ENCODE data around the gene MYCBP2. TPM values are rescaled to one million over a fixed set of nuclear protein-coding genes. Genes with fewer than 3 reads are reported as not detected.
A peak's percentile ranks its signal among the peaks of the same experiment; 100 is the strongest.
"Not testable (repeated sequence)": the region's sequence is repeated elsewhere in the genome, so short reads cannot be mapped to it uniquely, and the experiment has no call there.

The MYCBP2 gene
- total and polyA plus RNA-seq, 3 donors from 2014 or later = 69.8 to 195 (median 188) TPM

DNA sequence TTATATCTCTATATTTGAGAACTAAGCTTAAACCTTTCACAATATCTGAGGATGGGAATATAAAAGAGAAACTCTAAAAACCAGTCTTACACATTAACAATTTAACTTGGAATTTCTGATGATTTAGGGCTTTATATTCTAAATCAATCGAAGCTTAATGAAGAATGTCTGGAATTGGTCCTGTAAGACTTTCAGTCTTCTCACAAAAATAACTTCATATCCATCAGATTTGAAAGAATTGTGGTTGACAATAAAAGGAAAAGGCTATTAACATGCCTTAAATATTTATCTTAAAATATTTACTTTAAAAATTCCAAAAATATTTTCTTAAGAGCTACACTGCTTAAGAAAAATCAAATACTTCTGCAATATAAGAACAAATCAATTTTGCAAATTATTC is 27.3 kb downstream of the MYCBP2 start:
- no peak for DNase-seq
- TF ChIP-seq POLR2A (IDR thresholded peaks at IDR 0.05) = no peak
- TF ChIP-seq, protein P1, sequence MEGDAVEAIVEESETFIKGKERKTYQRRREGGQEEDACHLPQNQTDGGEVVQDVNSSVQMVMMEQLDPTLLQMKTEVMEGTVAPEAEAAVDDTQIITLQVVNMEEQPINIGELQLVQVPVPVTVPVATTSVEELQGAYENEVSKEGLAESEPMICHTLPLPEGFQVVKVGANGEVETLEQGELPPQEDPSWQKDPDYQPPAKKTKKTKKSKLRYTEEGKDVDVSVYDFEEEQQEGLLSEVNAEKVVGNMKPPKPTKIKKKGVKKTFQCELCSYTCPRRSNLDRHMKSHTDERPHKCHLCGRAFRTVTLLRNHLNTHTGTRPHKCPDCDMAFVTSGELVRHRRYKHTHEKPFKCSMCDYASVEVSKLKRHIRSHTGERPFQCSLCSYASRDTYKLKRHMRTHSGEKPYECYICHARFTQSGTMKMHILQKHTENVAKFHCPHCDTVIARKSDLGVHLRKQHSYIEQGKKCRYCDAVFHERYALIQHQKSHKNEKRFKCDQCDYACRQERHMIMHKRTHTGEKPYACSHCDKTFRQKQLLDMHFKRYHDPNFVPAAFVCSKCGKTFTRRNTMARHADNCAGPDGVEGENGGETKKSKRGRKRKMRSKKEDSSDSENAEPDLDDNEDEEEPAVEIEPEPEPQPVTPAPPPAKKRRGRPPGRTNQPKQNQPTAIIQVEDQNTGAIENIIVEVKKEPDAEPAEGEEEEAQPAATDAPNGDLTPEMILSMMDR (IDR thresholded peaks at IDR 0.05) = no peak
- Histone ChIP-seq H3K36me3 (ENCODE audit: low read depth, missing control alignments) (no peaks in the 10 kb centered on the region), H3K4me1 (peaks cover 17% of the 10 kb centered on the region), H3K9me3 (no peaks in the 10 kb centered on the region), H3K4me3 (no peak overlapping the region), H3K27ac (peak overlapping the region in 1 of 2 donors; percentile 26), H3K27me3 (no peaks in the 10 kb centered on the region)
- intact Hi-C loops (cut with DNase I; ENCODE audit: low total_unique reads) = no loop called here
- WGBS, 2 donors = 71 to 83% methylated on average over 1 of the region's 1 CpG

DNA sequence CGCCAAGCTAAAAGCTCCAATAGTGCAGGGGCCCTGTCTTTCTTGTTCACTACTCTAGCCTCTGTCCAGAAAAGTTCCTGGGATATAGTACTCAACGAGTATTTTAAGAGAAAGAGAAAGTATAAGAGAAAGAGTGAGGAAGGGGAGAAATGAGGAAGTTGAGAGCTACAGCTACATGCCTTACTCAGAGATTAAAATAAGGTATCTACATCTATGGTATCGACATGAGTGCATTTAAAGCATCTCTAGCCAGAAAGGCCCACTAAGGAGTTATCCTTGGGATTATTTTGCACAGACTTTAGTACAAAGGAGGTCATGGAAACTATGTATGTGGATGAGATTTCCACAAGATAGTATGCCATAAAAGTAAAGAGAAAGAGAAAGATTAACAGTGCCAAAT is 28.5 kb downstream of the MYCBP2 start:
- no peaks in the 10 kb centered on the region for H3K36me3 ChIP-seq (ENCODE audit: low read depth, missing control alignments)
- WGBS, 2 donors = 82 to 90% methylated on average over 3 of the region's 3 CpGs

DNA sequence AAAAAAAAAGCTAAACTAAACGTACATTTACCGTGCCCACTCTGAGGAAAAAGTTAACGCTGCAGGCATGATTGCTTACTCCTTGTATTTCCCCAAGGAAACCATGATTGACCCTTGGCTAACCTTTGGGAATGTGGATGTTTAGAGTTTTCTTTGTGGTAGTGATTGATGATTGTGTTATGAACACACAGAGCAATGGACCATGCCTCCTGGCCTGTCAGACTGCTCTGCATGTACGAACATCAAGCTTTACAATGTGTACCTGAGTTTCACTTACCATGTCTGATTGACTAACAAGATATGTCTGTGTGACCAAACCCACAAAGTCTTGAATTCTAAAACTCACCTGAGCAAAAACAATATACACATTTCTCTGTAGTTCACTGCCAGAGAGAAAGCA is 35.1 kb downstream of the MYCBP2 start:
- intact Hi-C loops (cut with DNase I; ENCODE audit: low total_unique reads) = no loop called here
- H3K4me3 ChIP-seq = no peak overlapping the region
- H3K27ac ChIP-seq = no peak overlapping the region
- no peaks in the 10 kb centered on the region for H3K36me3 ChIP-seq (ENCODE audit: low read depth, missing control alignments)
- no peaks in the 10 kb centered on the region for H3K27me3 ChIP-seq
- DNase-seq = no peak
- no peaks in the 10 kb centered on the region for H3K9me3 ChIP-seq
- TF ChIP-seq POLR2A (IDR thresholded peaks at IDR 0.05) = no peak
- TF ChIP-seq, protein P1 (IDR thresholded peaks at IDR 0.05) = no peak
- H3K4me1 ChIP-seq = no peaks in the 10 kb centered on the region
- WGBS, 2 donors = 73 to 79% methylated on average over 4 of the region's 4 CpGs

More for the DNA sequence above, 28.5 kb downstream of the MYCBP2 start:
- Histone ChIP-seq H3K9me3 (no peaks in the 10 kb centered on the region), H3K27me3 (no peaks in the 10 kb centered on the region), H3K27ac (no peak overlapping the region), H3K4me3 (no peak overlapping the region), H3K4me1 (peaks cover 17% of the 10 kb centered on the region)
- DNase-seq = no peak
- TF ChIP-seq POLR2A (IDR thresholded peaks at IDR 0.05) = no peak
- TF ChIP-seq, protein P1 (IDR thresholded peaks at IDR 0.05) = no peak
- intact Hi-C loops (cut with DNase I; ENCODE audit: low total_unique reads) = no loop called here

DNA sequence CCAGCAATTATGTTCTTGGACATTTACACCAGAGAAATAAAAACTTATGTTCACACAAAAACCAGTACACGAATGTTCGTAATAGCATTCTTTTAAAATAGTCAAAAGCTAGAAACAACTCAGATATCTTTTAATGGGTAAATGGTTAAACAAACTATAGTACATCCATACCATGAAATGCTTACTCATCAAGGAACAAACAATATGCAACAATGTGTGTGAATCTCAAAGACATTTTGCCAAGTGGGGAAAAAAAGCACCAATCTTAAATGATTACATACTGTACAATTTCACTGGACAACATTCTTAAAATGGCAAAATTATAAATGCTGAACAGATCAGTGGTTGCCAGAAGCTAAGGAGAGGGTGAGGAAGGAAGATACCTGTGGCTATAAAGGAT is 36.6 kb downstream of the MYCBP2 start:
- Histone ChIP-seq H3K9me3 (no peaks in the 10 kb centered on the region), H3K4me1 (no peaks in the 10 kb centered on the region), H3K36me3 (ENCODE audit: low read depth, missing control alignments) (no peaks in the 10 kb centered on the region), H3K27ac (no peak overlapping the region), H3K4me3 (no peak overlapping the region), H3K27me3 (no peaks in the 10 kb centered on the region)
- intact Hi-C loops (cut with DNase I; ENCODE audit: low total_unique reads) = no loop called here
- no peak for DNase-seq
- WGBS, 2 donors = 97% methylated on average over 2 of the region's 2 CpGs
- TF ChIP-seq, protein P1 (IDR thresholded peaks at IDR 0.05) = no peak
- TF ChIP-seq POLR2A (IDR thresholded peaks at IDR 0.05) = no peak

DNA sequence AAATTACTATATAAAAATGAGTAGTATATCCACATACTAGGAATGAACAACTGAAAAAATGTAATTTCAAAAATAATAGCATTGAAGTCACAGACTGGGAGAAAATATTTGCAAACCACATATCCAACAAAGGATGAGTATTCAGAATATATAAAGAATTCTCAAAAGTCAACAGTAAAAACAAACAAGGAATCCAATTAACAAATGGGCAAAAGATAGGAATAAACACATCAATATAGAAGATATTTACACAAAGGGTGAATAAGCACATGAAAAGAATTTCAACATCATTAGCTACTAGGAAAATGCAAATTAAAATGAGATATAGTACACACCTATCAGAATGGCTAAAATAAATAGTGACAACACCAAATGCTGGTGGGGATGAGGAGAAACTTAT is 37.0 kb downstream of the MYCBP2 start:
- no peaks in the 10 kb centered on the region for H3K27me3 ChIP-seq
- H3K4me1 ChIP-seq = no peaks in the 10 kb centered on the region
- no peak for DNase-seq
- no peaks in the 10 kb centered on the region for H3K9me3 ChIP-seq
- TF ChIP-seq, protein P1 (IDR thresholded peaks at IDR 0.05) = no peak
- TF ChIP-seq POLR2A (IDR thresholded peaks at IDR 0.05) = no peak
- intact Hi-C loops (cut with DNase I; ENCODE audit: low total_unique reads) = no loop called here
- H3K4me3 ChIP-seq = no peak overlapping the region
- no peak overlapping the region for H3K27ac ChIP-seq
- no peaks in the 10 kb centered on the region for H3K36me3 ChIP-seq (ENCODE audit: low read depth, missing control alignments)

DNA sequence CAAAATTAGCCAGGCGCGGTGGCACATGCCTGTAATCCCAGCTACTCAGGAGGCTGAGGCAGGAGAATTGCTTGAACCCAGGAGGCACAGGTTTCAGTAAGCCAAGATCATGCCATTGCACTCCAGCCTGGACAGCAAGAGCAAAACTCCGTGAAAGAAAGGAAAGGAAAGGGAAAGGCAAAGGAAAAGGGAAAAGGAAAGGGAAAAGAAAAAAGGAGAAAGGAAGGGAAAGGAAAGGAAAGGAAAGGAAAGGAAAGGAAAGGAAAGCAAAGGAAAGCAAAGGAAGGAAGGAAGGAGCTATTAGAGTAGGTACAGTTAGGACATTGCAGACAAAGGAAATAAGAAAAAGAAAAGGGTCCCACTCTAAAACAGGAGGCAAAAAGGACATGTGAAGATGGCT is 41.3 kb downstream of the MYCBP2 start:
- H3K4me1 ChIP-seq; H3K36me3 ChIP-seq (ENCODE audit: low read depth, missing control alignments); H3K27ac ChIP-seq; DNase-seq; intact Hi-C loops (cut with DNase I; ENCODE audit: low total_unique reads); H3K27me3 ChIP-seq; H3K9me3 ChIP-seq; H3K4me3 ChIP-seq: not testable (repeated sequence)
- 84 to 89% methylated on average over 3 of the region's 3 CpGs for WGBS, 2 donors
